Measurements from ENCODE around the gene MSRB1.

MSRB1 gene

DNA sequence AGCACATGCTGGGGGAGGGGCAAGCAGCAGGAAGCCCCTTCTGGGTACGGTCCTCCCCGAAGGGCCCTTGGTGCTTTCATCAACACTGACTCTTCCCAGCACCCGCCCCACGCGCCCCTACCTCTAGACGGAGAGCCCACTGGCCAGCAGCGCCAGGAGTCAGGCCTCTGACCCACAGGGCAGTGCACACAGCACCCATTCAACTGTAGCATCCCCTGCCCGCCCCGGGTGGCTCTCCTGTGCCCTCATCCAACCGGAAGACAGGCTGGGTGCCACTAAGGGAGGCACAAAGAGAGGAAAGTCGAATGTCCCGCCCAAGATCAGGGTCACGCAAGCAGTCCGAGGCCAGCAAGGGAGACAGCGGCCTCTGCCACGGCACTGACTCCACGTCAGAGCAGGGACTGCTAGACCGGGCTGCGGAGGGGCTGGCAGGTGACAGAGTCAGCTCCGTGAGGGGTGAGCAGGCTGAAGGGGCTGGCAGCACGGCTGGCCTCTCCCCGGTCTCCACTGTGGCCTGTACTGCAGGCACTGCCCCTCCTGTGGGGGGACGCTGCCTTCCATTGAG lies 9.8 kb downstream of the MSRB1 start:
- H3K9ac ChIP-seq (ENCODE audit: low read depth, low read length, poor library complexity, severe bottlenecking): no peak overlapping the region
- no peaks in the 10 kb centered on the region for H3K4me1 ChIP-seq (ENCODE audit: insufficient read depth, low read length, poor library complexity, severe bottlenecking)
- no peak overlapping the region for H3K4me3 ChIP-seq (ENCODE audit: low read length, poor library complexity, severe bottlenecking)
- H3K36me3 ChIP-seq (ENCODE audit: insufficient read depth, low read length): no peaks in the 10 kb centered on the region
- H3K27me3 ChIP-seq (ENCODE audit: insufficient read depth, low read length, poor library complexity, severe bottlenecking): no peaks in the 10 kb centered on the region
- H3K4me2 ChIP-seq (ENCODE audit: low read depth, low read length, poor library complexity, severe bottlenecking): no peak overlapping the region
- H3K9me2 ChIP-seq (replicated peaks; ENCODE audit: low read depth, low read length): no peaks in the 10 kb centered on the region
- TF ChIP-seq EZH2phosphoT487 (IDR thresholded peaks at IDR 0.05; ENCODE audit: borderline replicate concordance): no peak
- TF ChIP-seq, protein P1, sequence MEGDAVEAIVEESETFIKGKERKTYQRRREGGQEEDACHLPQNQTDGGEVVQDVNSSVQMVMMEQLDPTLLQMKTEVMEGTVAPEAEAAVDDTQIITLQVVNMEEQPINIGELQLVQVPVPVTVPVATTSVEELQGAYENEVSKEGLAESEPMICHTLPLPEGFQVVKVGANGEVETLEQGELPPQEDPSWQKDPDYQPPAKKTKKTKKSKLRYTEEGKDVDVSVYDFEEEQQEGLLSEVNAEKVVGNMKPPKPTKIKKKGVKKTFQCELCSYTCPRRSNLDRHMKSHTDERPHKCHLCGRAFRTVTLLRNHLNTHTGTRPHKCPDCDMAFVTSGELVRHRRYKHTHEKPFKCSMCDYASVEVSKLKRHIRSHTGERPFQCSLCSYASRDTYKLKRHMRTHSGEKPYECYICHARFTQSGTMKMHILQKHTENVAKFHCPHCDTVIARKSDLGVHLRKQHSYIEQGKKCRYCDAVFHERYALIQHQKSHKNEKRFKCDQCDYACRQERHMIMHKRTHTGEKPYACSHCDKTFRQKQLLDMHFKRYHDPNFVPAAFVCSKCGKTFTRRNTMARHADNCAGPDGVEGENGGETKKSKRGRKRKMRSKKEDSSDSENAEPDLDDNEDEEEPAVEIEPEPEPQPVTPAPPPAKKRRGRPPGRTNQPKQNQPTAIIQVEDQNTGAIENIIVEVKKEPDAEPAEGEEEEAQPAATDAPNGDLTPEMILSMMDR (conservative IDR thresholded peaks at IDR 0.05; ENCODE audit: low read length): no peak
- H2AFZ ChIP-seq (ENCODE audit: low read length): no peak overlapping the region
- no peaks in the 10 kb centered on the region for H3F3A ChIP-seq (ENCODE audit: low read depth)
- no peaks in the 10 kb centered on the region for H3K9me3 ChIP-seq (ENCODE audit: insufficient read depth, low read depth, low read length)
- no peaks in the 10 kb centered on the region for H4K20me1 ChIP-seq (ENCODE audit: insufficient read depth, low read length, poor library complexity, severe bottlenecking)
- no peaks in the 10 kb centered on the region for H3K79me2 ChIP-seq (ENCODE audit: insufficient read depth, low read length)

DNA sequence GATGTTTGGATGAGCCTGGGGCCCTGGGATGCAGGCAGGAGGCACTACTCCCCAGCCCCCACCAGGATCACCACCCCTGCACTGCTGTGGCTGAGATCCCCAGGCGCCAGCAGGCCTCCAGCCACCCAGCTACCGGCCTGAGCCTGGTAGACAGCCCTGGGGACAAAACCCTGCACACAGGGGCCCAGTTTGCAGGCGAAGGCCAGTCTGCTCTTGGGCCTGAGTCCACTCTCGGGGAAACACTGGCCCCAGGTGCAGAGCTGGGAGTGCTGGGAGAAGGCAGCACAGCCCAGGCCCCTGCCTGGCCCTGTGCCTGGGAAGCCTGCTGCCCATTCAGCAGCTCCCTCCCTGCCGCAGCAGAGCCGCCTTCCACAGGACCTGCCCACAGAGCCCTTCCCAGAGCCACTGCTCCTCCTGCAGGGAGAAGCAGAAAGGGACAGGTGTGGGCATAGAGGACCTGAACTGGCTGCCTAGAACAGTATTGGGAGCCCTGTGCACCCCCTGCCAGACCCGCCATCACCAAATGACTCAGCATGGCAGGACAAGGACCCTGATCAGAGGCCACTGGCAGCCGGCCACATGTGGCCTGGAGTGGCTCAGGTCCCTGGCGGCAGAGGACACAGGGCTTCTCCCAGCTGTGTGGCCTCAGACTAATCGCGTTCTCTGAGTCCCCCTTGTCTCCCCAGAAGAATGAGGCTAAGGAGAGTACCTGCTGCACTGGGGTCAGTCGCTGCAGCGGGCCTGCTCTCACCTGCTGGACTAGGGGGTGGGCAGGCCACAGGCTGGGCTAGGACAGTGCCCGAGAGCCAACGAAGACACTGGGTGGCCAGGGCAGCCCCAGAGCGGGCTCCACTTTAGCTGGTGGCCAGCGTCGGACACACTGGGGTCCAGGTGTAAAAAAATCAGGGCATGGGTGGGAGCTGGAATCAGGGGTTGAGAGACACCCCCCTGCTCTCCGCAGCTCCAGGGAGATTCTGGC lies 10.7 kb downstream of the MSRB1 start:
- no peaks in the 10 kb centered on the region for H3K36me3 ChIP-seq (ENCODE audit: insufficient read depth, low read length)
- TF ChIP-seq, protein P1 (conservative IDR thresholded peaks at IDR 0.05; ENCODE audit: low read length): no peak
- TF ChIP-seq EZH2phosphoT487 (IDR thresholded peaks at IDR 0.05; ENCODE audit: borderline replicate concordance): no peak
- no peaks in the 10 kb centered on the region for H3K79me2 ChIP-seq (ENCODE audit: insufficient read depth, low read length)
- H3K4me3 ChIP-seq (ENCODE audit: low read length, poor library complexity, severe bottlenecking): no peak overlapping the region
- H3K4me1 ChIP-seq (ENCODE audit: insufficient read depth, low read length, poor library complexity, severe bottlenecking): no peaks in the 10 kb centered on the region
- H3F3A ChIP-seq (ENCODE audit: low read depth): no peaks in the 10 kb centered on the region
- no peaks in the 10 kb centered on the region for H3K9me3 ChIP-seq (ENCODE audit: insufficient read depth, low read depth, low read length)
- no peaks in the 10 kb centered on the region for H4K20me1 ChIP-seq (ENCODE audit: insufficient read depth, low read length, poor library complexity, severe bottlenecking)
- H2AFZ ChIP-seq (ENCODE audit: low read length): no peak overlapping the region
- no peak overlapping the region for H3K4me2 ChIP-seq (ENCODE audit: low read depth, low read length, poor library complexity, severe bottlenecking)
- H3K9ac ChIP-seq (ENCODE audit: low read depth, low read length, poor library complexity, severe bottlenecking): no peak overlapping the region
- H3K9me2 ChIP-seq (replicated peaks; ENCODE audit: low read depth, low read length): no peaks in the 10 kb centered on the region
- H3K27me3 ChIP-seq (ENCODE audit: insufficient read depth, low read length, poor library complexity, severe bottlenecking): no peaks in the 10 kb centered on the region

DNA sequence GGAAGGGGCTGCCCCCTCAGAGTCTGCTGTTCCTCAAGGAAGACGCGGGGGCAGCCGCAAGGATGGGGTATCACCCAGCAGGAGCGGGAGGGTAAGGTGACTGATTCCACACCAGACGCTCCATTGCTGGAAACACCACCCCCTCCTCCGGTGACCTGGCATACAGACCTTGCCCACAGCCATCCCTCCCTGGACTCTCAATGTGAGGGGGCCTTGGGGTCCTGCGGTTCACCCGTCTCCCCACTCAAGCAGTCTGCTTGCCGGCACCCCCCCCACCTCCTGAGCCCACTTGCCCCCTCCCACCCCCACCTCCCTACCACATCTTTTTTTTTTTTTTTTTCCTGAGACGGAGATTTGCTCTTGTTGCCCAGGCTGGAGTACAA lies 12.7 kb downstream of the MSRB1 start:
- no peaks in the 10 kb centered on the region for H3K36me3 ChIP-seq (ENCODE audit: insufficient read depth, low read length)
- no peak overlapping the region for H3K4me2 ChIP-seq (ENCODE audit: low read depth, low read length, poor library complexity, severe bottlenecking)
- 0 out of 2 replicates have a peak overlapping the region, but pooled peaks have one; percentile 86 for H2AFZ ChIP-seq (ENCODE audit: low read length)

More for the DNA sequence above, 12.7 kb downstream of the MSRB1 start:
- Histone ChIP-seq H3K9ac (ENCODE audit: low read depth, low read length, poor library complexity, severe bottlenecking) (no peak overlapping the region), H3K79me2 (ENCODE audit: insufficient read depth, low read length) (no peaks in the 10 kb centered on the region), H3K9me3 (ENCODE audit: insufficient read depth, low read depth, low read length) (no peaks in the 10 kb centered on the region), H3K4me3 (ENCODE audit: low read length, poor library complexity, severe bottlenecking) (no peak overlapping the region), H4K20me1 (ENCODE audit: insufficient read depth, low read length, poor library complexity, severe bottlenecking) (no peaks in the 10 kb centered on the region), H3K9me2 (replicated peaks; ENCODE audit: low read depth, low read length) (no peaks in the 10 kb centered on the region), H3K27me3 (ENCODE audit: insufficient read depth, low read length, poor library complexity, severe bottlenecking) (no peaks in the 10 kb centered on the region), H3K4me1 (ENCODE audit: insufficient read depth, low read length, poor library complexity, severe bottlenecking) (no peaks in the 10 kb centered on the region), H3F3A (ENCODE audit: low read depth) (no peaks in the 10 kb centered on the region)
- TF ChIP-seq, protein P1 (conservative IDR thresholded peaks at IDR 0.05; ENCODE audit: low read length): no peak
- TF ChIP-seq EZH2phosphoT487 (IDR thresholded peaks at IDR 0.05; ENCODE audit: borderline replicate concordance): no peak
